Breast epithelium (tissue), 3 donors: ENCODE results near the gene ALPI.

Experiments
- POLR2A ChIP-seq: fragments of 450-650 bp; IDR thresholded peaks from one replicate; pipeline ENCODE4 v1.6.1; 2016; ENCODE audit warnings: antibody characterized with exemption, mild to moderate bottlenecking, moderate library complexity
- POLR2AphosphoS5 ChIP-seq, 3 donors: sonication (generic); formaldehyde crosslinking; IDR thresholded peaks; one replicate each; pipeline ENCODE4 v1.6.1; 2017; ENCODE audit warnings: antibody characterized with exemption in 3 of 3

- TF ChIP-seq POLR2AphosphoS5 (IDR thresholded peaks at IDR 0.05) (no peak), POLR2A (no peak)
Observed at GRCh38 chr2:232477751-232478510, 22.0 kb downstream of the ALPI start.
